Measurements from ENCODE around the gene GPR34. TPM values are rescaled to one million over a fixed set of nuclear protein-coding genes. Genes with fewer than 3 reads are reported as not detected.

GPR34 gene
- total RNA-seq, 1 experiment from 2014 or later = not detected

- no peak overlapping the region for H3K4me3 Mint-ChIP-seq (ENCODE audit: unreplicated experiment)
- no peak overlapping the region for H3K27ac Mint-ChIP-seq (ENCODE audit: low read depth, unreplicated experiment)
- peaks cover 51% of the 10 kb centered on the region for H3K27me3 Mint-ChIP-seq (ENCODE audit: insufficient read depth, unreplicated experiment)
- no peak for TF ChIP-seq CTCF (IDR thresholded peaks at IDR 0.05; ENCODE audit: unreplicated experiment)
- H3K4me1 Mint-ChIP-seq (ENCODE audit: insufficient read depth, unreplicated experiment) = no peaks in the 10 kb centered on the region
- ChIA-PET POLR2A (interaction anchor here (0.7 kb wide), 1 partner anchor 1409 kb away, joined by 3 read pairs; no protein-coding TSS in a partner anchor), CTCF (no interaction called here)
- intact Hi-C loops (cut with micrococcal nuclease) = no loop called here
- peaks cover 12% of the 10 kb centered on the region for H3K36me3 Mint-ChIP-seq (ENCODE audit: insufficient read depth, unreplicated experiment)
- BruUV-seq (replicated peaks) = no TSS peak
- no peaks in the 10 kb centered on the region for H3K9me3 Mint-ChIP-seq (ENCODE audit: unreplicated experiment)
- no peak for DNase-seq (ENCODE audit: unreplicated experiment)
Observed at GRCh38 chrX:41722214-41722613, 33.4 kb downstream of the GPR34 start.

GRCh38 chrX:41722816-41723618, 34.2 kb downstream of the GPR34 start:
- no peak overlapping the region for H3K4me3 Mint-ChIP-seq (ENCODE audit: unreplicated experiment)
- DNase-seq (ENCODE audit: unreplicated experiment) = peak; percentile 49
- H3K27me3 Mint-ChIP-seq (ENCODE audit: insufficient read depth, unreplicated experiment) = peaks cover 52% of the 10 kb centered on the region
- CTCF ChIA-PET = interaction anchor here (0.6 kb wide), 1 partner anchor 1779 kb away, joined by 3 read pairs; no protein-coding TSS in a partner anchor
- H3K4me1 Mint-ChIP-seq (ENCODE audit: insufficient read depth, unreplicated experiment) = no peaks in the 10 kb centered on the region
- H3K9me3 Mint-ChIP-seq (ENCODE audit: unreplicated experiment) = no peaks in the 10 kb centered on the region
- no peak overlapping the region for H3K27ac Mint-ChIP-seq (ENCODE audit: low read depth, unreplicated experiment)
- H3K36me3 Mint-ChIP-seq (ENCODE audit: insufficient read depth, unreplicated experiment) = peaks cover 12% of the 10 kb centered on the region
- no TSS peak for BruUV-seq (replicated peaks)
- POLR2A ChIA-PET = no interaction called here
- no peak for TF ChIP-seq CTCF (IDR thresholded peaks at IDR 0.05; ENCODE audit: unreplicated experiment)
- intact Hi-C loops (cut with micrococcal nuclease) = no loop called here

- no peak within 1 kb of the TSS for H3K4me3 Mint-ChIP-seq (ENCODE audit: unreplicated experiment)
- POLR2A ChIA-PET = no interaction called here
- no peak for TF ChIP-seq CTCF (IDR thresholded peaks at IDR 0.05; ENCODE audit: unreplicated experiment)
- H3K27ac Mint-ChIP-seq (ENCODE audit: low read depth, unreplicated experiment) = no peak within 1 kb of the TSS
- intact Hi-C loops (cut with micrococcal nuclease) = no loop called here
- no peaks in the 10 kb centered on the region for H3K9me3 Mint-ChIP-seq (ENCODE audit: unreplicated experiment)
- peaks cover 6% of the 10 kb centered on the region for H3K36me3 Mint-ChIP-seq (ENCODE audit: insufficient read depth, unreplicated experiment)
- DNase-seq (ENCODE audit: unreplicated experiment) = no peak
- BruUV-seq (replicated peaks) = no TSS peak
- no peaks in the 10 kb centered on the region for H3K4me1 Mint-ChIP-seq (ENCODE audit: insufficient read depth, unreplicated experiment)
- peaks cover 51% of the 10 kb centered on the region for H3K27me3 Mint-ChIP-seq (ENCODE audit: insufficient read depth, unreplicated experiment)
- CTCF ChIA-PET = no interaction called here
Observed at GRCh38 chrX:41723826-41724225, 35.1 kb downstream of the GPR34 start, which contains the start of gene GPR82. Gene GPR82, plus strand, starts transcription at chrX:41724181. Its CDS starts 2,846 bp downstream, at chrX:41727027.

GRCh38 chrX:41728125-41728524, 39.4 kb downstream of the GPR34 start:
- Mint-ChIP-seq H3K9me3 (ENCODE audit: unreplicated experiment) (no peaks in the 10 kb centered on the region), H3K27me3 (ENCODE audit: insufficient read depth, unreplicated experiment) (peaks cover 21% of the 10 kb centered on the region), H3K36me3 (ENCODE audit: insufficient read depth, unreplicated experiment) (no peaks in the 10 kb centered on the region), H3K4me1 (ENCODE audit: insufficient read depth, unreplicated experiment) (no peaks in the 10 kb centered on the region), H3K27ac (ENCODE audit: low read depth, unreplicated experiment) (no peak overlapping the region), H3K4me3 (ENCODE audit: unreplicated experiment) (no peak overlapping the region)
- no peak for TF ChIP-seq CTCF (IDR thresholded peaks at IDR 0.05; ENCODE audit: unreplicated experiment)
- POLR2A ChIA-PET = no interaction called here
- no peak for DNase-seq (ENCODE audit: unreplicated experiment)
- intact Hi-C loops (cut with micrococcal nuclease) = no loop called here
- CTCF ChIA-PET = no interaction called here
- BruUV-seq (replicated peaks) = no TSS peak
